AG09309 (cell line): Measurements from ENCODE around the gene NPAS1.

ENCODE experiments used
- DNase-seq: peaks from one replicate; pipeline ENCODE4 v3.0.0-alpha.2; 2010; ENCODE audit warnings: low read depth
- H3K4me3 ChIP-seq: 2 replicates; pipeline ENCODE4 v1.5.1; 2011; ENCODE audit warnings: mild to moderate bottlenecking, low read depth, low read length, moderate library complexity; ENCODE audit not compliant: control insufficient read depth
- CTCF ChIP-seq: IDR thresholded peaks from 2 replicates; pipeline ENCODE4 v1.5.1; 2011; ENCODE audit warnings: mild to moderate bottlenecking, low read depth, low read length, inconsistent platforms; ENCODE audit not compliant: insufficient read depth, control insufficient read depth; ENCODE audit errors: missing control alignments

Gene NPAS1

GRCh38 chr19:47068876-47069406 is 49.3 kb downstream of the NPAS1 start:
- DNase-seq, result no peak
- TF ChIP-seq CTCF, result no peak

GRCh38 chr19:47069795-47070194 is 50.2 kb downstream of the NPAS1 start:
- TF ChIP-seq CTCF, result no peak
- DNase-seq, result no peak
- H3K4me3 ChIP-seq, result no peak overlapping the region

More at GRCh38 chr19:47068876-47069406, 49.3 kb downstream of the NPAS1 start:
- H3K4me3 ChIP-seq, result no peak overlapping the region

GRCh38 chr19:47070756-47071155 is 51.1 kb downstream of the NPAS1 start:
- DNase-seq, result no peak
- no peak for TF ChIP-seq CTCF
- H3K4me3 ChIP-seq, result no peak overlapping the region

- no peak for TF ChIP-seq CTCF
- no peak for DNase-seq
- H3K4me3 ChIP-seq, result no peak overlapping the region
Observed at GRCh38 chr19:47071731-47072130, 52.1 kb downstream of the NPAS1 start.

- no peak for TF ChIP-seq CTCF
- no peak overlapping the region for H3K4me3 ChIP-seq
- no peak for DNase-seq
Observed at GRCh38 chr19:47072323-47072722, 52.7 kb downstream of the NPAS1 start.

- H3K4me3 ChIP-seq, result no peak overlapping the region
- no peak for TF ChIP-seq CTCF
- no peak for DNase-seq
Observed at GRCh38 chr19:47073574-47073973, 53.9 kb downstream of the NPAS1 start.

- TF ChIP-seq CTCF, result no peak
- no peak for DNase-seq
- no peak overlapping the region for H3K4me3 ChIP-seq
Observed at GRCh38 chr19:47074621-47075020, 55.0 kb downstream of the NPAS1 start.
